IMR-90 (cell line): Measurements from ENCODE around the gene CCDC27. TPM values are rescaled to one million over a fixed set of nuclear protein-coding genes. Genes with fewer than 3 reads are reported as not detected.

Experiments used
- ATAC-seq: fragments of 200-7000 bp; cut with Tn5 transposase; 2 replicates; pipeline ENCODE4 v1.9.1; 2020; ENCODE audit warnings: low read depth, mild to moderate bottlenecking, moderate library complexity
- BruUV-seq: library from RNA; stranded (reverse); fragments of 400-500 nt; replicated peaks from 2 replicates; lab custom pipeline; 2021; lab: Mats Ljungman, UMichigan
- CTCF ChIA-PET: fragments of 300-600 bp; formaldehyde crosslinking; extraction: SDS; loops from one replicate; lab custom pipeline; 2021; ENCODE audit warnings: antibody characterized with exemption; lab: Yijun Ruan, JAX
- POLR2A ChIA-PET: fragments of 300-600 bp; sonication (Branson Sonifier 250); formaldehyde crosslinking; loops from one replicate; lab custom pipeline; 2022; ENCODE audit warnings: antibody characterized with exemption; ENCODE audit not compliant: unreplicated experiment; lab: Charles Lee
- DNase-seq: peaks from one replicate; pipeline ENCODE4 v3.0.0; 2013
- H2AFZ ChIP-seq: replicated peaks from 2 replicates; pipeline ENCODE3; 2013; ENCODE audit warnings: low read length, mild to moderate bottlenecking; ENCODE audit not compliant: poor library complexity
- H2AK5ac ChIP-seq: 2 replicates; pipeline ENCODE4 v1.6.1; 2013; ENCODE audit warnings: low read depth, low read length, inconsistent platforms
- H2AK9ac ChIP-seq: replicated peaks from 2 replicates; pipeline ENCODE3; 2013; ENCODE audit warnings: mild to moderate bottlenecking, low read depth, low read length, moderate library complexity; ENCODE audit not compliant: poor library complexity
- H2BK120ac ChIP-seq: 2 replicates; pipeline ENCODE4 v1.6.1; 2013; ENCODE audit warnings: low read depth, low read length, inconsistent platforms
- H2BK15ac ChIP-seq: 3 replicates; pipeline ENCODE4 v1.6.1; 2013; ENCODE audit warnings: low read depth, low read length, inconsistent platforms
- H2BK20ac ChIP-seq: 2 replicates; pipeline ENCODE4 v1.6.1; 2013; ENCODE audit warnings: low read depth, mild to moderate bottlenecking, inconsistent platforms, low read length, moderate library complexity
- H2BK5ac ChIP-seq: 2 replicates; pipeline ENCODE4 v1.6.1; 2013; ENCODE audit warnings: mild to moderate bottlenecking, low read depth, low read length, inconsistent platforms; ENCODE audit not compliant: poor library complexity, severe bottlenecking
- H3K14ac ChIP-seq: replicated peaks from 2 replicates; pipeline ENCODE4 v1.6.1; 2013; ENCODE audit warnings: low read depth, low read length, inconsistent platforms
- H3K18ac ChIP-seq: 2 replicates; pipeline ENCODE4 v1.6.1; 2013; ENCODE audit warnings: low read depth, low read length, control low read depth
- H3K23ac ChIP-seq: 2 replicates; pipeline ENCODE4 v1.6.1; 2013; ENCODE audit warnings: low read depth, low read length, inconsistent platforms
- H3K27ac ChIP-seq: 2 replicates; pipeline ENCODE4 v1.5.1; 2013; ENCODE audit warnings: mild to moderate bottlenecking, control low read depth, low read length; ENCODE audit not compliant: insufficient read depth
- H3K27me3 ChIP-seq: 2 replicates; pipeline ENCODE4 v1.6.1; 2013; ENCODE audit warnings: low read length; ENCODE audit not compliant: control insufficient read depth, insufficient read depth
- H3K36me3 ChIP-seq: 2 replicates; pipeline ENCODE4 v1.6.1; 2013; ENCODE audit warnings: low read length, mixed read lengths; ENCODE audit not compliant: control insufficient read depth, insufficient read depth
- H3K4ac ChIP-seq: 2 replicates; pipeline ENCODE4 v1.6.1; 2013; ENCODE audit warnings: low read depth, low read length, inconsistent platforms
- H3K4me1 ChIP-seq: 2 replicates; pipeline ENCODE4 v1.6.1; 2013; ENCODE audit warnings: low read length, mixed read lengths; ENCODE audit not compliant: control insufficient read depth, insufficient read depth
- H3K4me2 ChIP-seq: 2 replicates; pipeline ENCODE4 v1.6.1; 2013; ENCODE audit warnings: low read depth, mild to moderate bottlenecking, control low read depth, low read length, moderate library complexity
- H3K4me3 ChIP-seq: 2 replicates; pipeline ENCODE4 v1.5.1; 2013; ENCODE audit warnings: low read depth, mild to moderate bottlenecking, control low read depth, low read length, moderate library complexity; ENCODE audit not compliant: insufficient read depth
- H3K56ac ChIP-seq: 2 replicates; pipeline ENCODE4 v1.6.1; 2013; ENCODE audit warnings: low read length, inconsistent platforms; ENCODE audit not compliant: insufficient read depth; ENCODE audit errors: extremely low read depth
- H3K79me1 ChIP-seq, 2 experiments: 2 replicates each; pipeline ENCODE4 v1.6.1; 2013; ENCODE audit warnings: low read length in 2 of 2, inconsistent platforms in 1 of 2, low read depth in 1 of 2
- H3K9ac ChIP-seq: 2 replicates; pipeline ENCODE4 v1.6.1; 2013; ENCODE audit warnings: low read depth, low read length, control low read depth
- H3K9me1 ChIP-seq: 2 replicates; pipeline ENCODE4 v1.6.1; 2013; ENCODE audit warnings: low read length, inconsistent platforms; ENCODE audit not compliant: insufficient read depth
- H3K9me3 ChIP-seq: 2 replicates; pipeline ENCODE4 v1.6.1; 2013; ENCODE audit warnings: low read length; ENCODE audit not compliant: control insufficient read depth, insufficient read depth
- H4K20me1 ChIP-seq: 2 replicates; pipeline ENCODE4 v1.6.1; 2013; ENCODE audit warnings: low read length, inconsistent platforms; ENCODE audit not compliant: insufficient read depth
- H4K5ac ChIP-seq: 2 replicates; pipeline ENCODE4 v1.6.1; 2013; ENCODE audit warnings: mild to moderate bottlenecking, low read depth, low read length, control low read depth
- H4K8ac ChIP-seq, 2 experiments: 2 replicates each; pipeline ENCODE4 v1.6.1; 2013; ENCODE audit warnings: low read depth in 2 of 2, low read length in 2 of 2, control low read depth in 1 of 2, inconsistent platforms in 1 of 2
- H4K91ac ChIP-seq: 2 replicates; pipeline ENCODE4 v1.6.1; 2013; ENCODE audit warnings: low read depth, low read length, inconsistent platforms; ENCODE audit not compliant: insufficient read depth
- CEBPB ChIP-seq: IDR thresholded peaks from 2 replicates; pipeline ENCODE4 v1.6.1; 2012; ENCODE audit warnings: low read depth, low read length, improper control_type of control experiment
- MAFK ChIP-seq: IDR thresholded peaks from 2 replicates; pipeline ENCODE4 v1.6.1; 2012; ENCODE audit warnings: low read depth, low read length, improper control_type of control experiment
- RAD21 ChIP-seq: IDR thresholded peaks from 2 replicates; pipeline ENCODE4 v1.6.1; 2012; ENCODE audit warnings: low read length, improper control_type of control experiment
- RCOR1 ChIP-seq: IDR thresholded peaks from 2 replicates; pipeline ENCODE4 v1.6.1; 2012; ENCODE audit warnings: mild to moderate bottlenecking, low read length, improper control_type of control experiment; ENCODE audit not compliant: insufficient replicate concordance
- USF2 ChIP-seq: fragments of 150-350 bp; IDR thresholded peaks from 2 replicates; pipeline ENCODE4 v1.6.1; 2017; ENCODE audit warnings: mild to moderate bottlenecking, antibody characterized with exemption, low read length, low read depth
- WGBS, 2 experiments: methylation state at CpG; one replicate each; pipeline versions ENCODE4 v1.1.5 to v1.1.7; 2013; ENCODE audit warnings: missing lambda C conversion rate in 2 of 2; ENCODE audit not compliant: insufficient read length in 1 of 2; ENCODE audit errors: extremely low coverage in 2 of 2; 5-methylcytosine and 5-hydroxymethylcytosine counted together
- dilution Hi-C: fragments of 300-500 bp; cut with HindIII; formaldehyde crosslinking; loops from one replicate; pipeline ENCODE4 v1.14.3; 2018; ENCODE audit warnings: low sequenced_read_pairs; ENCODE audit not compliant: unreplicated experiment
- in situ Hi-C: fragments of 300-500 bp; cut with MboI; formaldehyde crosslinking; loops from 3 replicates; pipeline ENCODE4 v1.14.3; 2019; ENCODE audit warnings: low sequenced_read_pairs, inconsistent platforms, mixed read lengths
- intact Hi-C: fragments of 100-400 bp; cut with micrococcal nuclease; formaldehyde crosslinking; loops from 2 replicates; pipeline ENCODE4 v1.10.0; 2022
- polyA plus RNA-seq, 3 experiments: library from polyadenylated mRNA; depleted of rRNA; stranded (reverse); fragments of >200 nt; gene quantifications; 2 replicates each; pipeline ENCODE4 v1.2.3, GENCODE V29; 2012; ENCODE audit warnings: low replicate concordance in 1 of 3
- total RNA-seq: library from RNA; depleted of rRNA; stranded (reverse); fragments of >200 nt; gene quantifications from 2 replicates; pipeline ENCODE4 v1.2.3, GENCODE V29; 2012

Gene CCDC27
- total and polyA plus RNA-seq, 2 of the 4 experiments (the other 2 are of a cell fraction) = not detected

GRCh38 chr1:3729594-3730542 is 22.4 kb upstream of the CCDC27 start (continued):
- TF ChIP-seq USF2 = no peak

GRCh38 chr1:3730543-3731247 is 21.6 kb upstream of the CCDC27 start:
- no peak overlapping the region for H4K91ac ChIP-seq
- intact Hi-C loops = no loop called here
- no peaks in the 10 kb centered on the region for H3K9me1 ChIP-seq
- WGBS, 2 experiments = 78% methylated on average over 14 of the region's 25 CpGs; no CpG with 5 or more reads in 1 of the 2 experiments
- no peaks in the 10 kb centered on the region for H3K36me3 ChIP-seq
- H3K18ac ChIP-seq = no peak overlapping the region
- H2AK5ac ChIP-seq = no peak overlapping the region
- H2BK120ac ChIP-seq = no peak overlapping the region
- H4K20me1 ChIP-seq = no peaks in the 10 kb centered on the region
- no peak overlapping the region for H3K27ac ChIP-seq
- H3K27me3 ChIP-seq = no peaks in the 10 kb centered on the region; the same call in 1 of the 2 replicates
- POLR2A ChIA-PET = no interaction called here
- H3K56ac ChIP-seq = no peak overlapping the region
- no peaks in the 10 kb centered on the region for H3K9me3 ChIP-seq
- no peak for TF ChIP-seq USF2
- TF ChIP-seq RCOR1 = no peak
- no peak for TF ChIP-seq RAD21
- no peak for TF ChIP-seq CEBPB
- TF ChIP-seq MAFK = no peak
- no peak overlapping the region for H3K4me3 ChIP-seq
- H3K4ac ChIP-seq = no peak overlapping the region
- no peak overlapping the region for H4K8ac ChIP-seq
- no peak overlapping the region for H2BK5ac ChIP-seq
- no peaks in the 10 kb centered on the region for H3K4me1 ChIP-seq
- CTCF ChIA-PET = no interaction called here
- in situ Hi-C loops = no loop called here
- H3K14ac ChIP-seq = no peak overlapping the region
- dilution Hi-C loops = no loop called here
- H3K4me2 ChIP-seq = no peak overlapping the region
- ATAC-seq (no peak), DNase-seq (no peak)
- H2AFZ ChIP-seq = no peak overlapping the region
- H4K5ac ChIP-seq = no peak overlapping the region
- H3K9ac ChIP-seq = no peak overlapping the region
- H2AK9ac ChIP-seq = no peak overlapping the region
- no peak overlapping the region for H3K23ac ChIP-seq
- no TSS peak for BruUV-seq
- H3K79me1 ChIP-seq = no peaks in the 10 kb centered on the region
- no peak overlapping the region for H2BK20ac ChIP-seq
- no peak overlapping the region for H2BK15ac ChIP-seq
